ENCODE results near the gene LPCAT1.
A peak's percentile ranks its signal among the peaks of the same experiment; 100 is the strongest.

Gene LPCAT1

DNA sequence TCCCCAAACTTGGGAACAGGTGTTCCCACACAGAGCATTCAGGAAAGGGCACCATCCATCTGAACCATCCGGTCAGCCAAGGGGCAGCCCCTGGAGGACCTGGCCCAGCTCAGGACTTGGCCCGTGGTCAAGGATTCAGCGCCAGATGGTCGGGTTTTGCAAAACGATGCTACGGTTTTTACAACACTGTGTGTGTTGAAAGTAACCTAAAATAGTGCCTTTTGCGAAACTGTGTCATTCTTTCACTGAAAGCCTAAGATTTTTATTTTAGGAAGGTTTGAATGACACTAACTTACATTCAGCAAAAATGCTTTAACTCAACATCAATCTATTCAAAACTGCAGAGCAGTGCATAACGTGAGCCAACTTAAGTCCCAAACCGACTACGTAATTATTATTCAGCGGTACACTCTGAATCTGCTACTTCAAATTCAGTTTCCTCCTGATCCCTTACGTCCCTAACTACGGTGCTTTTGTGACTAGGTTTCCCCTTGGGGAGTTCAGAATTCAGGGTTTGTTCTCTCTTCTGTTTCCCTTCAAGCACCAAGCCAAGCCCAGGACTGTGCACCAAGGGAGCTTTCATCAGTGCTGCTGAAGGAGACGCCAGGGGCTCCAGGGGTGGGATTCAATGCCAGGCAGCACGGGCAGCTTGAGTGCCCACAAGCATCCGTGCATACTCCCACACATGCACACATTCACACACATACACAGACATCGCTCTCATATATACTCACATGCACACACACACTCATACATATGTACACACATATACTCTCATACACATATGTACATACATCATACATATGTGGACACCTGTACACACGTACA is 25.8 kb downstream of the LPCAT1 start:
- no peak for DNase-seq (ENCODE audit: low read depth in 2 of 2)

DNA sequence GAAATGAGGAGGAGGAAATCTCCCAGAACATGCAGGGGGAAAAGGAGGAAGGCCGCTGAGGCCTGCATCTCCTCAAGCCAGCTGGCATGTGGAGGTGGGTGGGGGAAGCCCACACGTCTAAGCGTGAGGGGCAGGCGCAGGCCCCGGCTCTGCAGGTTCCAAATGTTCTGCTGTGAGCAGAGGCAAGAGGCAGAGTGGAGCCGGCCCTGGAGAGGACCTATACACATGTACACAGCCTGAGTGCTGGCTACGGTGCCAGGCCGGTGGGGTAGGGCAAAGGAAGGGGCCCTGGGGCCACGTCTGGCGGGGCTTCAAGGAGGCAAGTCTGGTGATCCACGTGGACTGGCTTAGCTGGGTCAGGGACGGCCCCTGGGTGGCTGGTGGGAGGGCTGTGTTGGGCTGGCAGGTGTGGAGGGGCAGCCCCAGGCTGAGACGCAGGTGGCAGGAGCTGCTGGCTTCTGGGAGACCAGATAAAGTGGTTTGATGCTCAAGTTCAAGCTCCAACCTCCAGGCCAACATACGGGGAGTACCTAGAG is 26.4 kb downstream of the LPCAT1 start:
- DNase-seq (ENCODE audit: low read depth in 2 of 2) = no peak

GRCh38 chr5:1495525-1495897 is 28.2 kb downstream of the LPCAT1 start:
- no peak for DNase-seq (ENCODE audit: low read depth in 2 of 2)

- DNase-seq (ENCODE audit: low read depth in 2 of 2) = no peak
These were observed 28.8 kb downstream of the LPCAT1 start for GRCh38 chr5:1494780-1495524.

DNA sequence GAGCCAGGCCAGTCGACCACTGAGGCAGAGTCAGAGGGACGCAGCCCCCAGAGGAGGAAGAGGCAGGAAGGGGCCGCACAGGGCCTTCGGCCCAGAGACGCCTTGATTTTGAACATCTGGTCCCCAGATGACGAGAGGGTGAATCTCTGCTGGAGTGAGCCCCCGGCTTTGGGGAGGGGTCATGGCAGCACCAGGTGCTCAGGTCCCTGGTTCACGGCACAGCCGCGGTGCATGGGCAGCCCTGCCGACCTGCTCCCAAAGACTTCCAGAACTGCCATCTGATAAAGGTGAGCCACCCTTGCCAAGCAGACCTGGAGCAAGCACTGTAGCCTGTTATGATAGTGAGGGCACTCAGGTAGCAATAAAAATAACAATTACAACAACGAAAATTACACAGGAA is 29.8 kb downstream of the LPCAT1 start:
- DNase-seq (ENCODE audit: low read depth in 2 of 2) = no peak

DNA sequence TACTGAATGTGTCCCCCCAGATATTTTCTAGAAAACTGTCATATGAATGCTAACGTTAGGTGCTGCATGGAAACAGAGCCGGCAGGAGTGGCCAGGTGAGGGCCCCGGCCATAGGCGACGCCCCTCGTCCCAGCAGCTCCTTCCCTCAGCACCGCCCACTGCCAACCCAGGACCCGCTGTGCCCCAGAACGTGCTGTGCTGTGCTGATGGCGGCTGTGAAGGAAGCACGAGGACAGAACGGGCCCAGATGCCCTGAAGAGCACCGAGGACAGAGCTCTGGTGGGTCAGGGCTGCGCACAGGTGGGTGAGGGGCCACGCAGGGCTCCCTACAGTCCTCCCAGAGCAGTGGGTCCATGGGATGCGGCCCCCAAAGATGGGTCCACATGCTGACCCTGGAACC is 30.3 kb downstream of the LPCAT1 start:
- DNase-seq (ENCODE audit: low read depth in 2 of 2) = no peak

DNA sequence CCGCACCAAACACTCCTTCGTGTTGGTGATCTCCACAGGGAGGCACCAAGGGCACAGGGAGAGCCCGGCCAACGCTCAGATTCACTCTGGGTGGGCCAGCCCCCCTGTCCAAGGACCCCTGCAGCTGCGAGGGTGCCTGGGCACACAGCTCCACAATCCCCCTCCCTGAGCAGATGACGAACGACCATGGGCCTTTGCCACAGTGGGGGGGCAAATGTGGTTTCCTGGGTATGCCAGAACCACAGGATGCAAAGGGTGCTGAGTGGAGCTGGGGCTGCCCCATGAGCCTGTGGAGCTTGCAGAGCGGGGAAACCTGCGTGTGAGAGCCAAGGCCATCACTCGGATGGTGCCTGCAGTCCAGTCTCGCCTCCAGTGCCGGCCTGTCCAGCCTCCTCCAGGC is 31.0 kb downstream of the LPCAT1 start:
- no peak for DNase-seq (ENCODE audit: low read depth in 2 of 2)

DNA sequence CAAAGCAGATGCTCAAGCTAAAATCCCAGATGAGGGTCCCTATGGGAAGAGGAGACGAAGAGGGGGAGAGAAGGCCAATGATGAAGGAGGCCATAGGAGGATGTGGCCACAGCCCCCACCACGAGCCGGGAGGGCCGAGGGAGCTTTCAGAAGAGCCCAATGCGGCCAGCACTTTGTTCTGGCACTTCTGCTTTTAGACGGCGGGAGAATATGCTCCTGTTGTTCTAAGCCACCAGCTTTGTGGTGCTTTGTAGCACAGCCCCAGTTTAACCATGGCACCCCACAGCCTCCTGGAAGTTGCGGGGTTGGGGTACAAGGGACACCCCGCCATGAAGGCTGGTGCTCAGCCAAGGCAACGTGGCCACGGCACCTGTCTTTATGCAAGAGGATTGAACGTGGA is 33.4 kb downstream of the LPCAT1 start:
- no peak for DNase-seq (ENCODE audit: low read depth in 2 of 2)

DNA sequence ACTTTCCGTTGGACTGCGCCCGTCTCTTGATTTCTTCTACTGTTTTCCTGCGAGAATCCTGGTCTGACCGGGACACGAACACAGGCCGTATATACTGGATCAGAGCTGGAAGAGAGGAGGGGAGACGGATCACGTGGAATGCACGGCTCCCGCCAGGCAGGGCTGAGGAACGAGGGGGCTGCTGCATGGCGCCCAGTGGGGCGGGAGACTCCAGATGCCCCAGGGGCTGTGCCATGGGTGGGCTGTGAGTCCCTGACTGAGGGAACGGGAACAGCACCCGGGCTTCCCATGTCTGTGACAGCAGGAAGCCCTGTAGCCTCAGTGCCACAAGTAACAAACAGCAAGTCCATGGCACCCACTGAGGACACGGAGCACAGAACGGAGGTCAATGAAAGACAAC is 34.0 kb downstream of the LPCAT1 start:
- no peak for DNase-seq (ENCODE audit: low read depth in 2 of 2)

DNA sequence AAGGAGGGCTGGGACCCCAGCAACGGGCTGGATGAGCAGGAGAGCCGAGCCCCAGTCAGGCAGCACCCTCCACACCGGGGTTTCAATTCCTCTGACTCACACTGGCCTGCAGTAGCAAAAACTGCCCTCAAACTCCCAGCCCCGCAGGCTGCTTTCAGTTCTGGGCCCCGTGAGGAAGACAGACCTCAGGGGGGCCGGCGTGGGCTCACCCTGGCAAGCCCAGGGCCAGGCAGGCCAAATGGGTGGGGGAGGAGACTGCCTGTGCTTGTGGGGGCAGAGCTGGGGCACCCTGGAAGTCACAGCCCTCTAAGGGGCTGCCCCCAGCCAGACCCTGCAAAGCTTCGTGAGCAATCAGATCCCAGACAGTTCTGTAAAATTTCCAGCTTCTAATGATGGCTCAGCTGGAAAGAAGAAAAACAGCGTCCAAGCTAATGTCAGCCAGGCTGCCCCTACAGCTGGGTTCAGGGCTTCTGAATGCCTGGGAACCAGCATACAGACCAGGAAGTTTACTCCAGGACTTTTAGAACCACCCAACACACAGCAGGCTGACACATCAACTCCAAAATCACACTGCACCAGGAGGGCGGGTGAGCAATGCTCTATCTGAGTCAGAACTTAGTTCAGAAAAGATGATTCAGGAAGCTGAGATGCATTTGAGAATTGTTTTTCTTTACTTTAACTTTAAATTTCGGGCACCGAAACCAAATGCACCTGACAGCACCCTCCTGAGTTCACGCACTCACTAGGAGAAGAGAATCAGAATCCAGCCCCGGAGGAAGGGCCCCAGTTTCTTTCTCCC is 34.7 kb downstream of the LPCAT1 start:
- DNase-seq (ENCODE audit: low read depth in 2 of 2) = peak; percentile 38 to 43

DNA sequence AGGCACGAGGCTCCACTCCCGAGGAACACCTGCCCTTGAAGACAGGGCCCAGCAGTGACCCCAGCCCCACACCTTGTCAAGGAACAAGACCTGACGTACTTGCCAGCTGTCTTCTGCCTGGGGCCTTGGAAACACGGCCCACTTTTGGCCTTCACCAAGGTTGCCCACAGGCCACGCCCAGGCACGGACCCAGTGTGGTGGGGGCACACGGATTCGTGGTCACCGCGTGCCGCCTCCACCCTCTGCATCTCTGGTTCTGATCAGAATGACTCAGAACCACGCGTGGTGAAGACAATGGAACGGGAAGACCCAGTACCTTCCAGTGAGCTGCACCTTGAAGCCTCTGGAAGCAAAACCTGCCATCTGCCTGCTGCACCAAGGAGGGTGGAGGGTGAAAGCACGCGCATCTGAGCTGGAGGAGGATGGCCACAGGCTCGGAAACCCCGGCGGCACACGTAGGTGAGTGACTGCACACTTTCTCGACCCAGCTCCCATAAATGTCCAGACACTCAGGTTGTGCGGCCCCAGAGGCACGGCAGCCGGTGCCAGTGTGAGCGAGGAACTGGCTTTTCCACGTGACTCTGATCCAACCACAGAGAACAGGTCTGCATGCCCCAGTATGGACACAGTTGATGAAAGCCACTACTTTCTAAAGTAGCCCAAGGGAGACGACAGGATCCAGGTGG is 36.5 kb downstream of the LPCAT1 start:
- no peak for DNase-seq (ENCODE audit: low read depth in 2 of 2)

GRCh38 chr5:1486271-1486670 is 37.5 kb downstream of the LPCAT1 start:
- DNase-seq (ENCODE audit: low read depth in 2 of 2) = no peak

DNA sequence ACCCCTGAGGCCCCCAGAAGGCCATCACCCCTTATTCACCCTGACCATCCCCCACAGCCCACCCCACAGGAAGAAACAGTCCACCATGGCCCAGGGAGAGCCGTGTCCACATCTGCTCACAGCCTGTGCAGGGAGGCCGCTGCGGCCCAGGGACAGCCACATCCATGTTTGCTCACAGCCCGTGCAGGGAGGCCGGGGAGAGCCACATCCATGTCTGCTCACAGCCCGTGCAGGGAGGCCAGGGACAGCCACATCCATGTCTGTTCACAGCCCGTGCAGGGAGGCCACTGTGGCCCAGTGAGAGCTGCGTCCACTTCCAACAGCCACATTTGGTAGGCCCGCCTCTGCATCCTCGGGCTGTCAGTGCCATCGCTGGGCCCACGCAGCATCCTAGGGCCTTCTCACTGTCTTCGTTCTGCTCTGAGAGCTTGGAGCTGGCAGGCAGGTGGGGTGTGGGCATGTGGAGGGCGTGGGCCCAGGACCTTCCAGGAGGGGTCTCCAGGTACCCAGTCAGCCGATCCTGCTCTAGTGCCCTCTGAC is 38.1 kb downstream of the LPCAT1 start:
- no peak for DNase-seq (ENCODE audit: low read depth in 2 of 2)

DNA sequence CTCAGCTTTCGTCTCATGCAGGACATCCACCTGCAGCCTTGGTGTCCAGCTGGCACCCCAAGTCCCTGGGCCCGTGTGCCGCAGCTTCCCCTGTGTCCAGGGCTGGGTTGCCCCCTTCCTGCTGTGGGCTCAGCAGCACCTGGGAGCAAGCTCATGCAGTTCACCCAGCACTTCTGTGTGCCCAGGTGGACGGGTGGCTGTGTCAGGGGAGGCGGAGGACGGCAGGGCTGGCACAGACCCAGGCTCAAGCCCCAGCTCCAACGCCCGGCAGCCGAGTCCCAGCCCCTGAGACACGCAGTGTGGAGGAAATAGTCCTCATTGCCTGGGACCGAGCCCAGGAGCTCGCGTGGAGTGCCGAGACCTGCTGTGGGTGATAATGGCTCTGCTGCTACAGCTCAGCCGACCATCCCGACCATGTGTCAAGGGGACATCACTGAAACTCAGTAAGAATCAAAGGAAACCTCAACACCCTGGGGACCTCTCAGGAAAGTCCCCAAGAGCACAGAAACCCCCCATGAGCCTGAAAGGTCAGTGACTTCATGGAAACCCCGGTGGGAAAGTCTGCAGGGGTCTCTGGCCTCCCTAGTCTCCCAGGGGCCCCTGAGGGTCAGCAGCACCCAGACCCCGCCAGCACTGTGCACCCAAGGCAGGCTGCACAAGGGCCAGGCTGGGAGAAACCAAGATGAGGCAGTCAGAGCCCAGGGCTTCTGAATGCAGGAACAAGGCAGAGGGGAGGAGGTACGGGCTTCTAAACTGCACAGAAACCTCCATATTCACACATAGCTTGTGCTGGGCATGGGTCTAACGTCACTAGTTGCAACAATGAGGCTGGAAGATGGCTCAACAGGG is 38.8 kb downstream of the LPCAT1 start:
- no peak for DNase-seq (ENCODE audit: low read depth in 2 of 2)

DNA sequence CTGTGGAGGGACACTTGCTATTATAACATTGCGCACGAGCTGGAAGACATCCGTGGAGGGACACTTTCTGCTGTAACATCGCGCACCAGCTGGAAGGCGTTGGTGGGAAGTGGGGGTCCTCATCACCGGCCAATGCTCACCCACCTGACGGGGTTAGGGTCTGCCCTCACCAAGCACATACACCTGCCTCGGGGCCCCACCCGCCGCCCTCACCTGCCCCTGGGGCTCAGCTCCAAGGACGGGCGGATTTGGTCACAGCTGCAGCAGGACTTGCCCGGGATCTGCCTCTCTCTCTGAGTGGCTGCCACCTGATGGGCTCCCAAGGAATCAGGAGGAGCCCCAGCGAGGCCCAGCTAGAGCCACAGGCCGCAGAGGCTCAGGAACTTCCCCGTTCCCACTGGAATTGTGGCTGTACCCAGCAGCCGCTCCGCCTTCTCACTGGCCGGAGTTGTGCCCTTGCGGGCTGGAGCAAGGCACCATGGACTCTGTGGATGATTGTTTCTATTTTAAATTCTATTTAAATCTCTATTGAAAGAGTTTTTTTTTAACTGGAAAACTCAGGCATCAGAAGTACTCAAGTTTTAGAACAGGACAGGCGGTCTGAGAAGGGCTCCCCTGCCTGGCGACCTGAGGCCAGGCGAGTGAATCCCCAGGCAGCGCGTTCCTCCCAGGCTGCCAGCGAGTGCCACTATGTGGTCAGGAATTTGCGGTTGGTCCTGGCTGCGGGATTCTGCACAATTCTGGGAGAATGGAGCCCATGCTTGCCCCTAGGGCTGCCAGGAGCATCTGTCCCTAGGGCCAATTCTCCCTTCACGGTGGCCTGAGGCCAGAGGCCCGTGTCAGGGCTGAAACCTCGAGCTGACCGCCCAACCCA is 39.7 kb downstream of the LPCAT1 start:
- DNase-seq (ENCODE audit: low read depth in 2 of 2) = no peak

DNA sequence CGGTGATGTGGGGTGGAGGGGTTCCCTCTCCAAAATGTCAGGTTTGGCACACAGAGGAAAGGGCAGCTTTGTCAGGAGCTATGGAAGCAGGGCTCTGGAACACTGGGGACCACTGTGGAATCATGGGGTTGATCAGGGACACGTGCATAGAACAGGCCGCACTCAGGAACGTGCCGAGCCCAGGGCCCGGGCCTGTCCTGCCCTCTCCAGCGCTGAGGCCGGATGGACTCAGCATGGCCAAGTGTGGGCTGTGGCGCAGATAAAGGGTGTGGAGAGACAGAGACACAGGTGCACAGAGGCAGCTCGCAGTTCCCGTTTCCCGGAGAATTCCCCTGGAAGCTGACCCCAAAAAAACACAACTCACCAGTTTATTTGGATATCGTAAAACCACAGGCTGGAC is 40.7 kb downstream of the LPCAT1 start:
- DNase-seq (ENCODE audit: low read depth in 2 of 2) = no peak

DNA sequence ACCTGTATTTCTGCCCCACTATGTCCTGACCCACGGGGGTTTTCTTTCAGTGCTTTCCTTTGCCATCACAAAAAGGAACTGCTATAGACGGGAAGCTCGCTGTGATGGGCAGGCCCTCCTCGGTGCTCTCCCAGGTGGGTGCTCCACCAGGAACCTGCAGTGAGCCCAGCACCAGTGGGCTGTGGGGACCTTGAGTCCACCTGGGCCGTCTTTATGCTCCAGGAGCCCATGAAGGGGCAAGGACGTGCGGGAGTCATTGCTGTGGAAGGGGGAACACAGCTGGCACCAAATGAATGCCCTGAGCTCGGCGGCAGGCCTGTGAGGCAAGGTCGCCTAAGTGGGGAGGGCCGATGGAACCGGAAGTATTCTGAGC is 41.8 kb downstream of the LPCAT1 start:
- DNase-seq (ENCODE audit: low read depth in 2 of 2) = no peak

DNA sequence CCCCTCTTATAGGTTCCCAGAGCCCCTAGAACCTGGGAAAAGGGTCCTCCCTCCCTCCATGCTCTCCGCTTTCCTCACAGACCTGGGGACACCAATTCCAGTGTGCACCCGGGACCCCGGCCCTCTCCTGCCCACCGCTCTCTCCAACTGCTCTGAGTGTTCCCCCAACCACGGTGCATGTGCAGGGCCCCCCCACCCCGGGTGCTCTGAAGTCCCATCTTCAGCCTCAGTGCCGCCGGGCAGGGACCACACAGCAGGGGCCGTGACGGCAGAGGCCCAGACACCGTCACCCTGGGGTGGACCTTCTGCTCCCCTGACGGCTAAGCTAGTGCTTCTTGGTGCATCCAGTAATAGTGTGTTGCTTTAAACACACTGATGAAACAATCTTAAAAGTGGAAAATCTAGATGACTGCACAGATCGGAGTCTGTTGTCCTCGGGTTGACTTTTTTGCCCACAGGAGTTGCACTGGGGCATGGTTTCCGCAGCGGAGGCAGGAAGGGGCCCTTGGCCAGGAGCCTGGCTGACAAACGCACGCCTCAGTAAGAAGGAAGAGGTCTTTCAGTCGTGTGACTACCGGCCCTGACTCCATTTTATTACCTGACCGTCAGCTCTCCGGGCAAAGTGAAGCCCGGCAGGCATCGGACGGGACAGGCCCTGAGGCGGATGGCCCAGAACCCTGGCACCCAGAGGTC is 42.3 kb downstream of the LPCAT1 start:
- DNase-seq (ENCODE audit: low read depth in 2 of 2) = no peak

- no peak for DNase-seq (ENCODE audit: low read depth in 2 of 2)
These were observed 43.0 kb downstream of the LPCAT1 start for GRCh38 chr5:1480806-1481205.
